ENCODE results near the gene PTPN2.

GRCh38 chr18:12776821-12777471, 107.1 kb downstream of the PTPN2 start:
- no peak for TF ChIP-seq HOMEZ (CRISPR knock-in tag; IDR thresholded peaks at IDR 0.05)
- no peak for TF ChIP-seq NFE2L1 (tag; IDR thresholded peaks at IDR 0.05; ENCODE audit: borderline replicate concordance, low read depth)
- TF ChIP-seq CTCF (IDR thresholded peaks at IDR 0.05 in 2 of 3, conservative IDR thresholded peaks at IDR 0.05 in 1 of 3; ENCODE audit: insufficient read depth in 2 of 3, low read depth in 1 of 3, low read length in 3 of 3) = no peak
- TF ChIP-seq POLR2AphosphoS5 (IDR thresholded peaks at IDR 0.05; ENCODE audit: control insufficient read depth, insufficient read depth, low read depth, low read length) = no peak
- no peak for TF ChIP-seq TCF7 (IDR thresholded peaks at IDR 0.05; ENCODE audit: borderline replicate concordance)
- TF ChIP-seq SP1 (CRISPR knock-in tag; IDR thresholded peaks at IDR 0.05) = no peak
- TF ChIP-seq KLF13 (tag; IDR thresholded peaks at IDR 0.05; ENCODE audit: borderline replicate concordance, low read depth) = no peak
- no peak for TF ChIP-seq KAT7 (CRISPR knock-in tag; IDR thresholded peaks at IDR 0.05; ENCODE audit: borderline replicate concordance)
- no peak for TF ChIP-seq FOSL1 (tag; conservative IDR thresholded peaks at IDR 0.05)
- no peak for TF ChIP-seq FOXJ2 (tag; IDR thresholded peaks at IDR 0.05)
- TF ChIP-seq SMC3 (conservative IDR thresholded peaks at IDR 0.05; ENCODE audit: insufficient read depth, low read depth, low read length) = no peak

Measured in K562 (cell line).